C4-2B (cell line): ENCODE data around the gene SLC4A4.

Experiments
- CTCF ChIP-seq: fragments of 450-650 bp; conservative IDR thresholded peaks from 2 replicates; pipeline ENCODE4 v1.5.1; 2017; ENCODE audit warnings: mild to moderate bottlenecking
- ZFX ChIP-seq: fragments of 450-650 bp; IDR thresholded peaks from 2 replicates; pipeline ENCODE4 v1.6.1; 2017

GRCh38 chr4:71290476-71290875, 48.3 kb upstream of the SLC4A4 start:
- TF ChIP-seq CTCF (no peak), ZFX (no peak)
